ENCODE measurements around the gene CHIC2.
"Not testable (repeated sequence)": the region's sequence is repeated elsewhere in the genome, so short reads cannot be mapped to it uniquely, and the experiment has no call there.

Gene CHIC2

GRCh38 chr4:54064317-54065111 is at the start of gene CHIC2:
Gene CHIC2, minus strand, starts transcription at chr4:54064605. Its CDS starts 305 bp downstream, at chr4:54064300.
- peak; percentile 96 for DNase-seq (ENCODE audit: low read depth)

- not testable (repeated sequence) for DNase-seq (ENCODE audit: low read depth)
Measured at GRCh38 chr4:54113206-54113605, 48.8 kb upstream of the CHIC2 start.

GRCh38 chr4:54110019-54110416 is 45.6 kb upstream of the CHIC2 start:
- no peak for DNase-seq (ENCODE audit: low read depth)

GRCh38 chr4:54109241-54110018 is 45.0 kb upstream of the CHIC2 start:
- no peak for DNase-seq (ENCODE audit: low read depth)

- no peak for DNase-seq (ENCODE audit: low read depth)
Measured at GRCh38 chr4:54107951-54108748, 43.7 kb upstream of the CHIC2 start.

GRCh38 chr4:54104907-54105306 is 40.5 kb upstream of the CHIC2 start:
- DNase-seq (ENCODE audit: low read depth): no peak

GRCh38 chr4:54103190-54103574 is 38.8 kb upstream of the CHIC2 start:
- no peak for DNase-seq (ENCODE audit: low read depth)

- DNase-seq (ENCODE audit: low read depth): no peak
Measured at GRCh38 chr4:54102531-54103106, 38.2 kb upstream of the CHIC2 start.

GRCh38 chr4:54101190-54102041 is 37.0 kb upstream of the CHIC2 start:
- DNase-seq (ENCODE audit: low read depth): no peak

- no peak for DNase-seq (ENCODE audit: low read depth)
Measured at GRCh38 chr4:54100595-54101189, 36.3 kb upstream of the CHIC2 start.

GRCh38 chr4:54099748-54100574 is 35.6 kb upstream of the CHIC2 start, which contains the start of gene GSX2:
Gene GSX2, plus strand, starts transcription at chr4:54100163. Its CDS starts 182 bp downstream, at chr4:54100345.
- DNase-seq (ENCODE audit: low read depth): no peak

GRCh38 chr4:54099287-54099747 is 34.9 kb upstream of the CHIC2 start:
- no peak for DNase-seq (ENCODE audit: low read depth)

- no peak for DNase-seq (ENCODE audit: low read depth)
Measured at GRCh38 chr4:54098375-54098774, 34.0 kb upstream of the CHIC2 start.

- no peak for DNase-seq (ENCODE audit: low read depth)
Measured at GRCh38 chr4:54097152-54097551, 32.7 kb upstream of the CHIC2 start.

GRCh38 chr4:54096295-54096962 is 32.0 kb upstream of the CHIC2 start:
- DNase-seq (ENCODE audit: low read depth): no peak

- no peak for DNase-seq (ENCODE audit: low read depth)
Measured at GRCh38 chr4:54095110-54095825, 30.9 kb upstream of the CHIC2 start.

GRCh38 chr4:54094451-54094850 is 30.0 kb upstream of the CHIC2 start:
- DNase-seq (ENCODE audit: low read depth): no peak

Data from activated T-helper 1 cell treated with Interleukin-2 at 50 U/mL for 16 hours (primary cell).